Stimulated activated naive CD8-positive, alpha-beta T cell treated with anti-CD3 and anti-CD28 coated beads, Interleukin-15, Interleukin-2, amounts not matched to agents 100 ng/mL and 50 ng/mL, for 24 hours (primary cell): ENCODE results near the gene SLC12A9.
A peak's percentile ranks its signal among the peaks of the same experiment; 100 is the strongest.

Source experiments
- H3K27ac Mint-ChIP-seq: one replicate; pipeline ENCODE4 v1.8.0; 2021; ENCODE audit warnings: mild to moderate bottlenecking, mixed read lengths
- H3K27me3 Mint-ChIP-seq: one replicate; pipeline ENCODE4 v1.8.0; 2021; ENCODE audit warnings: mixed read lengths
- H3K36me3 Mint-ChIP-seq: one replicate; pipeline ENCODE4 v1.8.0; 2021; ENCODE audit warnings: low read depth, mixed read lengths
- H3K4me1 Mint-ChIP-seq: one replicate; pipeline ENCODE4 v1.8.0; 2021; ENCODE audit warnings: low read depth, mixed read lengths
- H3K4me3 Mint-ChIP-seq: one replicate; pipeline ENCODE4 v1.8.0; 2021; ENCODE audit warnings: mild to moderate bottlenecking, mixed read lengths
- H3K9me3 Mint-ChIP-seq: one replicate; pipeline ENCODE4 v1.8.0; 2021; ENCODE audit warnings: mixed read lengths

Gene SLC12A9

GRCh38 chr7:100891568-100892247 lies 39.2 kb downstream of the SLC12A9 start:
- Mint-ChIP-seq H3K27me3 (peaks cover 26% of the 10 kb centered on the region), H3K36me3 (peaks cover 20% of the 10 kb centered on the region), H3K27ac (peak overlapping the region; percentile 74), H3K4me1 (peaks cover 43% of the 10 kb centered on the region), H3K4me3 (peak overlapping the region; percentile 65), H3K9me3 (no peaks in the 10 kb centered on the region)

DNA sequence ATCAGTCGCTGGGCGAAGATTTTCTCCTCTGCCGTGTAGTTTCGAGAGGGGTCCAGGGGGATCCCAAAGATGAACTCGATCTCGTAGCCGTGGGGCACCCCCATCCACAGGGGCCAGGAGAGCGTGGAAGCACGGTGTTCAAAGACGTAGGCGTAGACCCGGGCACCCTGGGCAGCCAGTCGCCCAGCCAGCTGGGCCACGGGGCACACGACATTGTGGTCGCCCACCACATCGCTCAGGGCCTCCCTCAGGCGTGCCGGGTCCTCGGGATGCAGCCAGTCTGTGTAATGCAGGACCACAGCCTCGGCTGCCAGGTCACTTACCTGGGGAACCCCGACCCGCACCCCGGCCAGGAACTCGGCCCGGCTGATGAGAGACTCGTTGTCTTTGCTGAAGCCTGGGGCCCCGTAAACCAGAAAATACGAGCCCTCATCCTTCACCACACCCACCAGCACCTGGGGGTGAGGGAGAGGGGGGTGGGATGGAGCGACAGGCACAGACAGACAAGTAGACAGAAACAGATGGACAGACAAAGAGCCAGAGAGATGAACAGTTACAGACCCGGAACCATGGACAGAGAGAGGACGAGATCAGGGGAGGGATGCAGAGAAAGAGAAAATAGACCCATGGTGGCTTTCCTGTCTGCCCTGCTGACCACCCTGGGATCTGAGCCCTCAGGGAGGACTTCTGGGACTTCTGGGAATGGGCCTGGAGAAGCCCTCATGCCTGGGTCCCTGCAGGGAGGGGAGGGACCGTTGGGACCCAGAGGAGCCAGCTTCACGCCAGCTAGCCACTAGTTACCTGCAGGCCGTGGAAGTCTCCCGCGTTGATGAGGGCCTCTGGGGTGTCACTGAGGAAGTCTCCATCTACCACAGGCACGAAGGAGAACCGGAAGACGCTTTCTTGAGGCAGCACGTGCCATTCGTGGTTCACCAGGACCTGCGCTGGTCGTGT lies 40.1 kb downstream of the SLC12A9 start:
- Mint-ChIP-seq H3K36me3 (peaks cover 11% of the 10 kb centered on the region), H3K27ac (no peak overlapping the region), H3K27me3 (peaks cover 30% of the 10 kb centered on the region), H3K4me1 (peaks cover 34% of the 10 kb centered on the region), H3K4me3 (no peak overlapping the region), H3K9me3 (no peaks in the 10 kb centered on the region)

DNA sequence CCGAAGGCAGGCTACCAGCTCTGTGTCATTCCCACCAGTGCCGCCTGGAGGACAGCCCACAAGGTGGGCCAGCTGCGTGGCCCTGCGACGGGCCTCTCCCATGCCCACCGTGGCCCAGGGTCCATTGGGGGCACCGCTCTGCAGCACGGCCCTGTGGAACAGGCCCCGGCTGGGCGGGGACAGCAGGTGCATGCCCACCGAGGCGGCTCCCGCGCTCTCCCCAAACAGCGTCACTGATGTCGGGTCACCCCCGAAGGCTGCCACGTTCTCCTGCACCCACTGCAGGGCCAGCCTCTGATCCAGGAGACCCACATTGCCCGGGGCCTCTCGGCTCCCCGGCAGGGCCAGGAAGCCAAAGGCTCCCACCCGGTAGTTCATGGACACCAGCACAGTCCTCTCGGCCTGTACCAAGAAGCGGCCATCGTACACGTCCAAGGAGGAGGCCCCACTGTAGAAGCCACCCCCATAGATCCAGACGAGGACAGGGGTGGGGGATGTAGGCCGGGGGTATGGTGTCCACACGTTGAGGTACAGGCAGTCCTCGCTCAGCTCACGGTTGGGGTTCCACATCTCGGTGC lies 40.9 kb downstream of the SLC12A9 start:
- Mint-ChIP-seq H3K36me3 (peaks cover 3% of the 10 kb centered on the region), H3K9me3 (no peaks in the 10 kb centered on the region), H3K27ac (no peak overlapping the region), H3K4me1 (peaks cover 26% of the 10 kb centered on the region), H3K4me3 (no peak overlapping the region), H3K27me3 (peaks cover 36% of the 10 kb centered on the region)

DNA sequence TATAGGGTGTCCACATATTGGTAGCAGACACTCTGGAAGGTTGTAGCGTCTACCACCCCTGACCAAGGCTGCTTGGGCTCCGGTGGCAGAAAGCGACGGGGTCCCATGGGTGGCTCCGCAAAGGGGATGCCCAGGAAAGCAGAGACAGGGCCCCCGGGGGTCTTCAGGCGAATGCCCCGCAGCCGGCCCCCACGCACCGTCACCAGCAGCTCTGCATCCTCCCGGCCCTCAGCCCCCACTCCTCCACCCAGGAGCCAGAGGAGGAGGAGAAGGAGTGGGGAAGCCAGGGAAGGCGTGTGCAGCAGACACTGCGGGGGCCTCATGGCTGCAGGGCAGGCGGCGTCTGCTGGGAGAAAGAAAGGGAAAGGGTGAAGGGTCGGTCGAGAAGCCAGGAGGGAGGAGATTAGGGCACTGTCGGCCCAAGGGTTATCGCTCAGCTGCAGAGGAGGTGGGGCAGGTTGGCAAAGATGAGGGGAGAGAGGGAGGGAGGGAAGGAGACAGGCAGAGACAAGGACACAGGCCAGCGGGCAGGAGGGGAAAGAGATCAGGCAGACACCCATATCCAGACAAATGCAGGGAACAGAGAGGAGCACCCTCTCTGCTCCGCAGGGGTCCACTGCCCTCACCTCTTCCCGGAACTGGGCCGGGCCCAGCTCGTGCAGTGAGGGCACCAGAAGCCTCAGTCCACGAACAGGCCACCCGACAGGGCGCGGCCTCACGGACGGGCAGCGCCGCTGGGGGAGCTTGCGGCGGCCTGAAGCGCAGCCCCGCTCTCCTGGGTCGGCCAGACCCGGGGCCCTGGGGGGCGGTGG lies 41.6 kb downstream of the SLC12A9 start:
- Mint-ChIP-seq H3K27me3 (peaks cover 36% of the 10 kb centered on the region), H3K27ac (no peak overlapping the region), H3K4me3 (no peak overlapping the region), H3K36me3 (no peaks in the 10 kb centered on the region), H3K9me3 (no peaks in the 10 kb centered on the region), H3K4me1 (peaks cover 23% of the 10 kb centered on the region)

- no peaks in the 10 kb centered on the region for H3K36me3 Mint-ChIP-seq
- H3K4me3 Mint-ChIP-seq, result no peak overlapping the region
- H3K4me1 Mint-ChIP-seq, result peaks cover 23% of the 10 kb centered on the region
- peaks cover 39% of the 10 kb centered on the region for H3K27me3 Mint-ChIP-seq
- no peak overlapping the region for H3K27ac Mint-ChIP-seq
- no peaks in the 10 kb centered on the region for H3K9me3 Mint-ChIP-seq
Measured at GRCh38 chr7:100894860-100895700, 42.6 kb downstream of the SLC12A9 start.

DNA sequence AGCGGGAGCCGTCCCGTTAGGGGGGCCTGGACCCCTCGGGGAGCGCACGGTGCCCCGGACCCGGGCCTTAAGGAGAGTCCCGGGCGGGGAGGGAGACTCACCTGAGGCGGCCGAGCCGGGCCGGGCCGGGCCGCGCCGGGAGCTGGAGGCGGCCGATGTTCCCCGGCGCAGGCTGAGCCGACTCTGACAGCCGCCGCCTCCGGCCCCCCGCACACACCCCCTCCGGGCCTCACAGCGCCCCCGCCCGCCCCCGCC lies 43.1 kb downstream of the SLC12A9 start, which contains the start of gene ACHE:
Gene ACHE (minus strand): TSS at position 188 of the 255 bp plus-strand sequence. CDS start 1,656 bp downstream, outside the sequence.
- Mint-ChIP-seq H3K4me1 (peaks cover 18% of the 10 kb centered on the region), H3K4me3 (peak within 1 kb of the TSS; percentile 80), H3K36me3 (no peaks in the 10 kb centered on the region), H3K9me3 (no peaks in the 10 kb centered on the region), H3K27me3 (peaks cover 41% of the 10 kb centered on the region), H3K27ac (no peak within 1 kb of the TSS)

DNA sequence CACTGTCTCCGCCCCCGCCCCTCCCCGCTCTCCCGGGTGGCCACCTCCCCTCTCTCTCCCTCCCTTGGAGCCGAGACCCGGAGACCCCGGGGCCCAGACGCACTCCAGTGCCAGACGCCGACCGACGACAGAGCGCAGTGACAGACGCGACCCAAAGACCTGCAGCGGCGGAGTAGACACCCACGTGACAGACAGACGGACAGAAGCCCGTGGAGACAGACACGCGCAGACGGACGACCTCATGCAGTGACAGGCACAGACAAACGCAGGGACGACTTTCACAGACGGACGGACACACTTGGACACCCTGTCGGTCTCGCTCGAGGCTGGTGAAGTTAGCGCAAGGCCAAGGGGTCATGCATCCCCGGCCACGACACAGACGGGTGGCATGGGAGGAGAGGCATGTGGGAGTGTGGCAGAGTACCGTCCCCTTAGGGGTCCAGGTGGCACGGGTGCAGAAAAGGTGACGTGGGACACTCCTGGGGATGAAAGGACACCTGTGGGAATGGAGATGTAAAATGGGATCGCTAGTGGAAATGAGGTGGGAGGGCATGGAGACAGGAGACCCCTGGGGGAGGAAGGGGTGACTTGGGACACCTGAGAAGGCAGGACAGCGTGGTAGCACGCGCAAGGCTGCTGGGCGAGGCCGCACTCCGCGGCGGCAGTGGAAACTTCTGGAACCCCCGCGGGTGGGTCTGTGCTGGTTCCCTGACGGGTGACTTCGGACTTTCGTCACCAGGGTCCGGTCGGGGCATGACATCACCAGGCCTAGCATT lies 43.6 kb downstream of the SLC12A9 start:
- Mint-ChIP-seq H3K36me3 (no peaks in the 10 kb centered on the region), H3K4me1 (peaks cover 13% of the 10 kb centered on the region), H3K9me3 (no peaks in the 10 kb centered on the region), H3K27ac (no peak overlapping the region), H3K4me3 (peak overlapping the region; percentile 80), H3K27me3 (peaks cover 46% of the 10 kb centered on the region)

GRCh38 chr7:100896732-100897608 lies 44.5 kb downstream of the SLC12A9 start:
- Mint-ChIP-seq H3K4me3 (no peak overlapping the region), H3K36me3 (no peaks in the 10 kb centered on the region), H3K27ac (no peak overlapping the region), H3K9me3 (no peaks in the 10 kb centered on the region), H3K4me1 (peaks cover 8% of the 10 kb centered on the region), H3K27me3 (peaks cover 38% of the 10 kb centered on the region)

DNA sequence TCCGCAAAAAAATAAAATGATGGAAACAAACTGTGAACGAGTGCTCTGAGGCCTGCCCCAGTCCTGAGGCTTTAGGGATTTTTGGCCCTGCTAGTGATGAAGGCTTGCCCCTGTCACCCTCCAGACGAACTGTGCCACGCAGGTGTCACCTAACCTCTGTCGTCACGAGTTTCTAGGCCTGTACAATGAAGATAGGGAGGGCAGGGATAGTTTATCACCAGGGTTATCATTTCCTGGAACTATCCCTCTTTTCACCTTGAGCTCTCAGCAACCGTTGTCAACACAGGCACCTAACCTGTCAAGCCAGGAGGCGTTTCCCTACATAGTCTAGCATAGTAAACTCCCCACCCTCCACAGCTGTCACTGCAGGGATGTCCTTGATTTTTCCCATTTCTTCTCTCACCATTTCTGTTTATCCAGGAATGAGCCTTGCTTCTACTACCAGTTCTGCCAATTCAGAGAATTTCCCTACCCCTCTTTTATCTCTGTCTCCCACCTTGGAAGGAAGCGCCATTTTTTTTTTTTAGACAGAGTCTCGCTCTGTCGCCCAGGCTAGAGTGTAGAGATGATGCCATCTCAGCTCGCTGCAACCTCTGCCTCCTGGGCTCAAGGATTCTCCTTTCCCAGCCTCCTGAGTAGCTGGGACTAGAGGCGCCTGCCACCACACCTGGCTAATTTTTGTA lies 45.4 kb downstream of the SLC12A9 start:
- Mint-ChIP-seq H3K36me3 (no peaks in the 10 kb centered on the region), H3K27me3 (peaks cover 30% of the 10 kb centered on the region), H3K4me1 (peaks cover 8% of the 10 kb centered on the region), H3K4me3 (no peak overlapping the region), H3K9me3 (no peaks in the 10 kb centered on the region), H3K27ac (no peak overlapping the region)

DNA sequence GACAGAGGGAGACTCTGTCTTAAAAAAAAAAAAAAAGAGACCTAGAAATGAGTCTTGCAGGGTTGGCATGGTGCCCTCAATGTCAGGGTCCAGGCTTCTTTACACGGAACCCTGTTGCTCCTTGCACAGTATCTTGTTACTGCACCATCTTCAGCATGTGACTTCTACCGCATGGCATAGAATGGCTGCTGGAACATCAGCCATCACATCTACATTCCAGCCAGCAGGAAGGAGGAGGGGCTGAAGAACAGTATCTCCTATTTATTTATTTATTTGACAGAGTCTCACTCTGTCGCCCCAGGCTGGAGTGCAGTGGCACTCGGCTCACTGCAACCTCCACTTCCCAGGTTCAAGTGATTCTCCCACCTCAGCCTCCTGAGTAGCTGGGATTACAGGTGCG lies 46.9 kb downstream of the SLC12A9 start:
- peaks cover 8% of the 10 kb centered on the region for H3K4me1 Mint-ChIP-seq
- no peak overlapping the region for H3K4me3 Mint-ChIP-seq
- no peaks in the 10 kb centered on the region for H3K36me3 Mint-ChIP-seq
- peaks cover 28% of the 10 kb centered on the region for H3K27me3 Mint-ChIP-seq
- no peaks in the 10 kb centered on the region for H3K9me3 Mint-ChIP-seq
- H3K27ac Mint-ChIP-seq, result no peak overlapping the region

DNA sequence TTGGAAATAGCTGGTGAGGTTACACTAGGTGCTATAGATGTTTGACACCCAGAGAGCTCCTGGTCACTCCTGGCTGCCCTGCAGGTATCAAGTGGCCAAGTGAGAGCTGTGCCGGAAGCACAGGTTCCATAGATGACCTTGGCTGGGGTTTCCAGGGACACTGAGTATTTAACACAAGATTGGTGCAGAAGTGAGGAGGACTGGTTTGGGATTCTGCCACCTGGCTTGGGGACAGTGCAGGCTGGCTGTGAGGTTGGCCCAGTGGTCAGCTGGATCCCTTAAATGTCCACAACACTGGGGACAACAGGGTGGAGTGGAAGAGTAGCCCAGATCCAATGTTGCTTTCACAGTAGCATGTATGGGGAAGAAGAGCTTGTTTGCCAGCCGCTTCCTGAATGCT lies 48.5 kb downstream of the SLC12A9 start:
- Mint-ChIP-seq H3K27me3 (peaks cover 25% of the 10 kb centered on the region), H3K9me3 (no peaks in the 10 kb centered on the region), H3K27ac (no peak overlapping the region), H3K4me3 (no peak overlapping the region), H3K36me3 (no peaks in the 10 kb centered on the region), H3K4me1 (peaks cover 5% of the 10 kb centered on the region)

DNA sequence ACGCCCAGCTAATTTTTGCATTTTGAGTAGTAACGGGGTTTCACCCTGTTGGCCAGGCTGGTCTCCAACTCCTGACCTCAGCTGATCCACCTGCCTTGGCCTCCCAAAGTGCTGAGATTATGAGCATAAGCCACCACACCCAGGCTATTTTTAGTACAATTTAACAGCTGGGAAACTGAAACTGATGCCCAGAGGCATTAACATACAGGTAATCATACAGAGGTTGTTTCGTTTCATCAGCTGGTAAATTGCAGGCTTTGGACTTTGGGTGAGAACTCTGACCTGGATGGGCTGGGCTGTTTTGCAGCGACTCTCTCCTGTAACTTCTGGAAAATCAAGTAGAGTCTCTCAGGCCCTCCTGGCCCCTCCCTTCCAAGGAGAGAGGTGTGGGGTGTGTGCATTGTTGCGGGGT lies 49.4 kb downstream of the SLC12A9 start:
- no peaks in the 10 kb centered on the region for H3K36me3 Mint-ChIP-seq
- H3K27me3 Mint-ChIP-seq, result peaks cover 20% of the 10 kb centered on the region
- H3K4me1 Mint-ChIP-seq, result no peaks in the 10 kb centered on the region
- no peaks in the 10 kb centered on the region for H3K9me3 Mint-ChIP-seq
- H3K4me3 Mint-ChIP-seq, result no peak overlapping the region
- H3K27ac Mint-ChIP-seq, result no peak overlapping the region
